Body of pancreas (tissue), 4 donors: Measurements from ENCODE around the gene MPZL1. TPM values are rescaled to one million over a fixed set of nuclear protein-coding genes. Genes with fewer than 3 reads are reported as not detected.

Experiments used
- ATAC-seq: fragments of 150-250 bp; one replicate; pipeline ENCODE4 v1.9.1; 2016
- DNase-seq, 4 donors: peaks; one replicate each; pipeline ENCODE4 v3.0.0-alpha.2; 2019
- H3K27ac ChIP-seq, 4 donors: fragments of 200-600 bp; sonication (generic); 1 replicate in 3 of 4; 2 replicates in 1 of 4; pipeline versions ENCODE4 v1.5.1 to v1.6.1; 2016 to 2019; ENCODE audit warnings: mild to moderate bottlenecking in 1 of 4, mixed read lengths in 1 of 4, moderate library complexity in 1 of 4
- H3K27me3 ChIP-seq, 2 donors: fragments of 200-600 bp; sonication (generic); one replicate each; pipeline ENCODE4 v1.6.0; 2016; ENCODE audit warnings: mild to moderate bottlenecking in 1 of 2
- H3K36me3 ChIP-seq, 2 donors: fragments of 200-600 bp; sonication (generic); replicated peaks in 1 of 2; 2 replicates each; pipeline ENCODE4 v1.5.1; 2016; ENCODE audit warnings: low read depth in 2 of 2; ENCODE audit not compliant: insufficient read depth in 1 of 2
- H3K4me1 ChIP-seq: fragments of 200-600 bp; sonication (generic); one replicate; pipeline ENCODE4 v1.6.0; 2016
- H3K4me3 ChIP-seq, 2 donors: fragments of 200-600 bp; sonication (generic); 1 replicate in 1 of 2; 2 replicates in 1 of 2; pipeline ENCODE4 v1.5.1; 2016 to 2019
- H3K9me3 ChIP-seq, 3 donors: fragments of 200-600 bp; sonication (generic); 1 replicate in 2 of 3; 2 replicates in 1 of 3; pipeline ENCODE4 v1.5.1; 2016
- POLR2A ChIP-seq, 3 donors: fragments of 450-650 bp; IDR thresholded peaks; one replicate each; pipeline ENCODE4 v1.6.1; 2016; ENCODE audit warnings: antibody characterized with exemption in 3 of 3, mild to moderate bottlenecking in 2 of 3
- WGBS, 2 donors: methylation state at CpG; one replicate each; pipeline ENCODE4 v1.1.5; 2017; 5-methylcytosine and 5-hydroxymethylcytosine counted together
- intact Hi-C: fragments of 100-400 bp; cut with DNase I; formaldehyde crosslinking; loops from one replicate; pipeline ENCODE4 v1.15.1; 2023
- total RNA-seq, 2 donors: library from RNA; depleted of rRNA; stranded (reverse); fragments of >200 nt; gene quantifications; one replicate each; pipeline ENCODE4 v1.1.0, GENCODE V29; 2016
- TF ChIP-seq, protein P1 (sequence below), 7 experiments: fragments of 450-650 bp in 4 of 7; fragments of 200-600 bp in 3 of 7; sonication (generic) in 3 of 7; IDR thresholded peaks; one replicate each; pipeline ENCODE4 v1.5.1; 2016 to 2019; ENCODE audit warnings: antibody characterized with exemption in 7 of 7

MPZL1 gene
- total RNA-seq, 2 donors from 2014 or later = 19.8 to 28.5 TPM

GRCh38 chr1:167764458-167765330 lies 42.9 kb downstream of the MPZL1 start:
- intact Hi-C loops = no loop called here
- H3K27ac ChIP-seq = no peak overlapping the region
- WGBS, 2 donors = 91 to 92% methylated on average over 5 of the region's 5 CpGs
- no peaks in the 10 kb centered on the region for H3K9me3 ChIP-seq
- H3K27me3 ChIP-seq = no peaks in the 10 kb centered on the region
- H3K4me1 ChIP-seq = no peaks in the 10 kb centered on the region
- H3K4me3 ChIP-seq = no peak overlapping the region
- ATAC-seq (no peak), DNase-seq (no peak)
- no peaks in the 10 kb centered on the region for H3K36me3 ChIP-seq
- no peak for TF ChIP-seq POLR2A (IDR thresholded peaks at IDR 0.05)
- TF ChIP-seq, protein P1, sequence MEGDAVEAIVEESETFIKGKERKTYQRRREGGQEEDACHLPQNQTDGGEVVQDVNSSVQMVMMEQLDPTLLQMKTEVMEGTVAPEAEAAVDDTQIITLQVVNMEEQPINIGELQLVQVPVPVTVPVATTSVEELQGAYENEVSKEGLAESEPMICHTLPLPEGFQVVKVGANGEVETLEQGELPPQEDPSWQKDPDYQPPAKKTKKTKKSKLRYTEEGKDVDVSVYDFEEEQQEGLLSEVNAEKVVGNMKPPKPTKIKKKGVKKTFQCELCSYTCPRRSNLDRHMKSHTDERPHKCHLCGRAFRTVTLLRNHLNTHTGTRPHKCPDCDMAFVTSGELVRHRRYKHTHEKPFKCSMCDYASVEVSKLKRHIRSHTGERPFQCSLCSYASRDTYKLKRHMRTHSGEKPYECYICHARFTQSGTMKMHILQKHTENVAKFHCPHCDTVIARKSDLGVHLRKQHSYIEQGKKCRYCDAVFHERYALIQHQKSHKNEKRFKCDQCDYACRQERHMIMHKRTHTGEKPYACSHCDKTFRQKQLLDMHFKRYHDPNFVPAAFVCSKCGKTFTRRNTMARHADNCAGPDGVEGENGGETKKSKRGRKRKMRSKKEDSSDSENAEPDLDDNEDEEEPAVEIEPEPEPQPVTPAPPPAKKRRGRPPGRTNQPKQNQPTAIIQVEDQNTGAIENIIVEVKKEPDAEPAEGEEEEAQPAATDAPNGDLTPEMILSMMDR (IDR thresholded peaks at IDR 0.05) = no peak

GRCh38 chr1:167765496-167765895 lies 43.7 kb downstream of the MPZL1 start:
- Histone ChIP-seq H3K4me1 (no peaks in the 10 kb centered on the region), H3K4me3 (no peak overlapping the region), H3K9me3 (no peaks in the 10 kb centered on the region), H3K36me3 (no peaks in the 10 kb centered on the region), H3K27me3 (no peaks in the 10 kb centered on the region), H3K27ac (no peak overlapping the region)
- ATAC-seq (no peak), DNase-seq (no peak)
- intact Hi-C loops = no loop called here
- WGBS, 2 donors = 89 to 94% methylated on average over 6 of the region's 6 CpGs
- TF ChIP-seq, protein P1 (IDR thresholded peaks at IDR 0.05) = no peak
- TF ChIP-seq POLR2A (IDR thresholded peaks at IDR 0.05) = no peak

DNA sequence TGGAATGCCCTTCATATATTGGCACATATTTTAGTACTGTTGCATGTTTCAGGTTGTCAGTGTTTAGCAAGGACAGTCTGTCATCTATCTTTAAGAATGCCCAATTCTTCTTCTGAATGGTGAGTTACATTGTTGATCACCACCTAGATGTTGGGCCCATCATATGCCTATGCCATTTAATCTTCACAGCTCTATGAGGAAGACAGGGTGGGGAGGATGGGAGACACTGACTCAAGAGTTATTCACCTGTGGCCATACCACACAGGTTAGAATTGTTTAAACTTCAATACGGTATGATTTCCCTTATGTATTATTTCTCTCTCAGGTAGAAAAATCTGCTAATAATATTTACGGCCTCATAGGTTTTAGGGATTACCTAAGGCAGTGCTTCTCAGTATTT lies 44.8 kb downstream of the MPZL1 start:
- WGBS, 2 donors = 94 to 100% methylated on average over 2 of the region's 2 CpGs
- intact Hi-C loops = no loop called here
- ATAC-seq (no peak), DNase-seq (no peak)
- Histone ChIP-seq H3K9me3 (no peaks in the 10 kb centered on the region), H3K36me3 (no peaks in the 10 kb centered on the region), H3K4me3 (no peak overlapping the region), H3K27ac (no peak overlapping the region), H3K27me3 (no peaks in the 10 kb centered on the region), H3K4me1 (no peaks in the 10 kb centered on the region)
- no peak for TF ChIP-seq POLR2A (IDR thresholded peaks at IDR 0.05)
- TF ChIP-seq, protein P1 (IDR thresholded peaks at IDR 0.05) = no peak

DNA sequence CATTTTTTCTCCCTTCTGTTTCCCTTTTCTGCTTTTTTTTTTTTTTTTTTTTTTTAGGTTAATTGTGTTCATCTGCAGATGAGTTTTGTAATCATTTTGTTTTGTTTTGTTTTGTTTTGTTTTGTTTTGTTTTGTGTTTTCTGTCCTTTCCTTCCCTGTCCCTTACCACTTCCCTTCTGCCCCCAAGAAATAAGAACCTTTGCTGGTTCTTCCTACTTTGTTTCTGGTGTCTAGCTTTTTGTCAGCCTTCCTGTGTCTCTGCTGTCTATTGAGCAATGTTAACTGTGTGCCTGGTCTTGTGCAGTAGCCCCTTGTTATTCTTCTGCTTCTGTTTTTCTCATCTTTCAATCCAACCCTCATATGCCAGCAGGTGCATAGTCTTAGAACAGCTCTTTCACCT lies 46.0 kb downstream of the MPZL1 start:
- no peaks in the 10 kb centered on the region for H3K4me1 ChIP-seq
- intact Hi-C loops = no loop called here
- no peak for TF ChIP-seq POLR2A (IDR thresholded peaks at IDR 0.05)
- TF ChIP-seq, protein P1 (IDR thresholded peaks at IDR 0.05) = no peak
- H3K27ac ChIP-seq = no peak overlapping the region
- no peaks in the 10 kb centered on the region for H3K36me3 ChIP-seq
- no peaks in the 10 kb centered on the region for H3K27me3 ChIP-seq
- no peak overlapping the region for H3K4me3 ChIP-seq
- DNase-seq (no peak), ATAC-seq (no peak)
- H3K9me3 ChIP-seq = no peaks in the 10 kb centered on the region

- intact Hi-C loops = no loop called here
- no peak for DNase-seq
- Histone ChIP-seq H3K27me3 (no peaks in the 10 kb centered on the region), H3K9me3 (no peaks in the 10 kb centered on the region), H3K36me3 (peaks cover 0 to 2% of the 10 kb centered on the region in 2 donors), H3K27ac (no peak overlapping the region), H3K4me1 (no peaks in the 10 kb centered on the region), H3K4me3 (no peak overlapping the region)
- no peak for TF ChIP-seq POLR2A (IDR thresholded peaks at IDR 0.05)
- TF ChIP-seq, protein P1 (IDR thresholded peaks at IDR 0.05) = no peak
- 85 to 92% methylated on average over 3 of the region's 3 CpGs for WGBS, 2 donors
- ATAC-seq = no peak
These were observed 48.3 kb downstream of the MPZL1 start for GRCh38 chr1:167770127-167770526.
